ENCODE data around the gene CSTB.

The CSTB gene

GRCh38 chr21:43749651-43750262 lies 26.4 kb downstream of the CSTB start:
- DNase-seq (ENCODE audit: low spot score) = no peak

GRCh38 chr21:43748622-43749021 lies 27.5 kb downstream of the CSTB start:
- DNase-seq (ENCODE audit: low spot score) = no peak

DNA sequence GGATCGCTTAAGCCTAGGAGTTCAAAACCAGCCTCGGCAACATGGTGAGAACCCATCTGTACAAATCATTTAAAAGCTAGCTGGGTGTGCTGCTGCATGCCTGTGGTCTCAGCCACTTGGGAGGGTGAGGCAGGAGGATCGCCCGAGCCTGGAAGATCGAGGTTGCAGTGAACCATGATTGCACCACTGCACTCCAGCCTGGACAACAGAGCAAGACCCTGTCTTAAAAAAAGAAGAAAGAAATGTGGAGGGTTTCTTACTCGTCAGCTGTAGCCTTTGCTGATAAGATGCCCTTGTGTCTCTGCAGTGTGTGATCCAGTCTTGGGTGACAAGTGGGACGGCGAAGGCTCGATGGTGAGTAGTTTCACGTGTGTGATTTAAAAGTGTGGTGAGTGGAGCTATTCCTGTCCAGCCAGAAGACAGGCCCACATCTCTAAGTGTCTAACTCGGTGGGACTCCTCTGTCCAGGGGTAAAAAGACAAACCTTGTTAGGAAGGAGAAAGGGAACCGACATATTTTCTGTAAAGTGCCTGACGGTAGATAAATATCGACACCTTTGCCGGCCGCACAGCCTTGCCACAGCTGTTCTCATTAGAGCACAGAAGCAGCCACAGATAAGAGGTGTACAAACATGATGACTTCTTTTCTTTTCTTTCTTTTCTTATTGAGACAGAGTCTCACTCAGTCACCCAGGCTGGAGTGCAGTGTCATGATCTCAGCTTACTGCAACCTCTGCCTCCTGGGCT lies 30.2 kb downstream of the CSTB start:
- no peak for DNase-seq (ENCODE audit: low spot score)

DNA sequence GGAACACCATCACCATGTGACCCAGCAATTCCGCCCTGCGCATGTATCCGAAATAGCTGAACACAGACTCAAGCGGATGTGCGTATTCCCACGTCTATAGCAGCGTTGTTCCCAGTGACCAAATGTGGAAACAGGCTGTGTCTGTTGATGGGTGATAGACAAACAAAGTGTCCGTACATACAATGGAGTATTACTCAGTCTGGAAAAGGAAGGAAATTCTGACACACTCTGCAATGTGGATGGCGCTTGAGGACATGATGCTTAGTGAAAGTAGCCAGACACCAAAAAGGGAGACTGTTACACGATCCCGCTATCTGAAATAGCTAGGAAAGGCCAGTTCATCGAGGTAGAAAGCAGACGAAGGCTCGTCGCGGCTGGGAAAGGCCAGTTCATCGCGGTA lies 31.4 kb downstream of the CSTB start:
- no peak for DNase-seq (ENCODE audit: low spot score)

GRCh38 chr21:43743947-43744346 lies 32.2 kb downstream of the CSTB start:
- no peak for DNase-seq (ENCODE audit: low spot score)

- DNase-seq (ENCODE audit: low spot score) = no peak
Observed at GRCh38 chr21:43741423-43742096, 34.5 kb downstream of the CSTB start.

DNA sequence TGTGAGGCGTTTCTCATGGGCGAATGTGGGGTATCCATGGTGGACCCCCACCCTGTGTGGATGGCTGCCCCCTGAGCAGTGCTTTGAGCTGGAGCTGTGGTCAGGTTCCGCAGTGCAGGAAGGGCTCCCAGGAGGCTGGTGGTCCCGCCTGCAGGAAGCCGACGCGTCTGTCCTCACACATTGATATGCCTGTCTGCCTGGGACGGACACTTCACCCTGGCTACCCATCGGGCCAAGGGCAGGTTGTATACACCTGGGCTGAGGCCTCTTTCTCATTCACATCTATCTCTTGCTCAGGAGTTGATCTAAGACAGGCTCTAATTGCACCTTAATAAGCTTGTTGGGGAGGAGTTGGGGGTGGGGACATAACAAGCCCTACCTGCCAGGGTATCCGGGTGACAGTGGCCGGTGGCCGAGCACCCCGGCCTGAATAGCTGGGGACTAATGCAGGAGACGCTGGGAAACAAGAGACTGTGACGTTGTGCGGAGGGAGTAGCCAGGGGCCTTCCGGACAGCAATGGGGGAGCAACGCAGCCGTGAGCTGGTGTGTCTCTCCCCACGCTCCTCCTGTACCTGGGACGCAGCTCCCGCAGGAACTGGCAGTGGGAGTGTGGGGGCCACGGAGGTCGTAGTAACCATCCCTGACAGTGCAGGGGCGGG lies 35.5 kb downstream of the CSTB start:
- peak; percentile 58 for DNase-seq (ENCODE audit: low spot score)

DNA sequence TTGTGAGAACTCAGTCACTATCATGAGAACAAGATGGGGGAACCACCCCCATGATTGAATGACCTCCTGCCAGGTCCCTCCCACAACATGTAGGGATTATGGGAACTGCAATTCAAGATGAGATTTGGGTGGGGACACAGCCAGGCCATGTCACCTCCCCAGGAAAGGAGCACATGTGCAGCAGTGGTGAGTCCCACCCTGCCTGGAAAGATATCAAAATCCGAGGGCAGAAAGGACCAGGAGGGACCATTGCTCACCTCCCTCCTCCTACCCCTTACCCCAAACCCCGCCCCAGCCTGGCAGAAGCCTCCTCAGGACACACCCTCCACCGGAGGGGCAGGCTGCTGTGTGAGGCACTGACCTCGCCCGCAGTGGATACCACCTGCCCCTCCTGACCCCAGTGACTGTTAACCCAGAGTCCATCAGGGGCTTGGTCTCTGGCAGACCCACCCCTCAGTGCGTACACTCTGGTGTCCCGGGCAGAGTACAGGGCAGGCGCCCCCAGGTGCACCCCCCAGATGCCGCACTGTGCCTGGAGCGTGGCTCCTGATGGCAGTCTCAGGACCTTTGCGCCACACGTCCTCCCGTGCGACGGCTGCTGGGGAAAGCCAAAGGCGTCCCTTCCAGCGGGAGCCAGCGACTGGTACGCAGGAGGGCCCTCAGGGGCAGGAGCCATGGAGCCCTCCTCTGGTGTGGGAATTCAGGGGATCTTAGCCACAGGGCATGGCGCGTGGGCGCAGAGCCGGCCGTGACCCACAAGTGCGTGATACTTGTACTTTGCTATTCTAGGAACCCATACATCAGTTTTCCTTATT lies 36.3 kb downstream of the CSTB start:
- DNase-seq (ENCODE audit: low spot score) = no peak

DNA sequence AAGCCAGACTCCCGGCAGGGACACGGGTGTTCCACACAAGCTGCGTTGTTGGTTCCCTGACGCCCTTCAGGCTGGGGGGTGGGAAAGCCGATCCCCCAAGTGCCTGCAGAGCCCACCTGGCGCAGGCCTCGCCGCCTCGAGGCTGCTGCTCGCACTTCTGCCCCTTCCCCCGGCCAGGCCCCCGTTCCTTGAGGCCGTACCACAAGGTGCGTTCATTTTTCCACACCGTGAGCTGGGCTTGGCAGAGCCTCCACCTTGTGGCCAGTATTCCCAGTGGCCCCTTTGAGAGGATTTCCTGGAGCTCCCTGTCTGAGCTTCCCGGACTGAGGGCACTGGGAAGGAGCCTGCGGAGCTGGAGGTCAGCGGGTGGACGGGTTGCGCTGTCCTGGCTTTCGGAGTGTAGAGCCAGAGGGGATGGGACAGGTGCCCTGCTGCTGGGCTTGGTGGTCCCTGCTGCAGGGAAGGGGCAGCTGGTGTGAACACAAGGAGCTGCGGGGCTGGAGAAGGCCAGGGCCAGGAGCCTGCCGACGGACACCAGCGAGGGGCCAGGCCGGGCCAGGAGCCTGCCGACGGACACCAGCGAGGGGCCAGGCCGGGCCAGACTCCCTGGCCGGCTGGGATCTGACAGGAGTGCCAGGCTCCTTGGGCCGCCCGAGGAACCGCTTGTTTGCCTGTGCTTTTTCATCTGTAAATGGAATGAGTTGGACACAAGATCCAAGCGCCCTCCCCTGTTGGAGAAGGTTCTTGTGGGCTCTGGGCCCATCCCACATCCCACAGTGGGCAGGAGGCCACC lies 38.8 kb downstream of the CSTB start:
- DNase-seq (ENCODE audit: low spot score) = no peak

GRCh38 chr21:43736224-43736883 lies 39.8 kb downstream of the CSTB start:
- no peak for DNase-seq (ENCODE audit: low spot score)

DNA sequence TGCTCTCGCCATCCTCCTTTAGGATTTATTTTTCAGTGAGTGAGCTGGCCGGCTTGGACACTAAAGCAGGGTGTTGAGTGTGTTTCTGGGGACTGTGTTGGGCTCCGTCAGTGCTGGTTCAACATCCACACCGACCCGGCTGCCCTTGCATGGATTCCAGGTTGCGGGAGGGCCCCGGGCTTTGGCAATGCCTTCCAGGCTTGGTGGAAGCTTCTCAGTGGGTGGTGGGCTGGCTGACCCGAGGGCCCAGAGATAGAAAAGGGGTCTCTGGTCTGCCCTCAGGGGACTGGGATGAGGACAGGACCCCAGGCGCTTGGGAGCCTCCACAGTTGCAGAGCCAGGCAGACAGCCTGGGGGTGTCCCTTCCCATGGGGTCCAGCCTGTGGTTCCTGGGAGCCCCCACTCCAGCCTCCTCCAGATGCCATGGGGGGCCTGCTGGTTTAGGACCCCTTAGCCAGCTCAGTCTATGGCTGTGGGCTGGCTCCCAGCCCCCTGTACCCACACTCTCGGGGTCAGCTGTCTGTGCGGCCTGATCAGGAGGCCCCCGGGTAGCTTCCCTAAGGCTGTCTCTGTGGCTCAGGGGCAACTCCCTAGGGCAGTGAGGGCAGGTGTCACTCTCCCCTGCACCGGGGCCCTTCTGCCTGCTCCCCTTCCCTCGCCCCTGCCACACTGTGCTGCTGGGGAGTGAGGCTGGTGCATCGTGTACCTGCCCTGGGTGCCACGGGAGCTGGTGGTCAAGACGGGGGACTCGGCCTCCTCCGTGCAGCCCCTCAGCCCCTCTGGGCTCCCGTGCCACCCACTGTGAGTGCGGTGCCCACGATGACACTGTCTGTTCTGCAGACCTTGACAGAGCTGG lies 40.6 kb downstream of the CSTB start:
- DNase-seq (ENCODE audit: low spot score) = no peak

DNA sequence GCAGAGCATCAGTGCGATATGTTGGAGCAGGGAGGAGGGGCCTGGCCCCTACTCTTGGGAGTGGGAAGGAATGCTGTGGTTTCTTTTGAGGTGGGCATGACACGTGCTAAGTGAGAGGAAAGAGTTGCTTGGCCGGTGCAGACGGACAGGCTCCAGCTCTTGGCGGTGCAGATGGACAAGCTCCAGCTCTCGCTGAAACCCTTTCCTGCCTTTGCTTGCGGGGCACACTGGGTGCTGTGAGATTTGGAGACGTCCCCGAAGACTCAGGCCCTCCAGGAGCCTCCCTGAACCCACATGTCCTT lies 41.2 kb downstream of the CSTB start:
- DNase-seq (ENCODE audit: low spot score) = no peak

- no peak for DNase-seq (ENCODE audit: low spot score)
Observed at GRCh38 chr21:43734131-43734927, 41.8 kb downstream of the CSTB start.

DNA sequence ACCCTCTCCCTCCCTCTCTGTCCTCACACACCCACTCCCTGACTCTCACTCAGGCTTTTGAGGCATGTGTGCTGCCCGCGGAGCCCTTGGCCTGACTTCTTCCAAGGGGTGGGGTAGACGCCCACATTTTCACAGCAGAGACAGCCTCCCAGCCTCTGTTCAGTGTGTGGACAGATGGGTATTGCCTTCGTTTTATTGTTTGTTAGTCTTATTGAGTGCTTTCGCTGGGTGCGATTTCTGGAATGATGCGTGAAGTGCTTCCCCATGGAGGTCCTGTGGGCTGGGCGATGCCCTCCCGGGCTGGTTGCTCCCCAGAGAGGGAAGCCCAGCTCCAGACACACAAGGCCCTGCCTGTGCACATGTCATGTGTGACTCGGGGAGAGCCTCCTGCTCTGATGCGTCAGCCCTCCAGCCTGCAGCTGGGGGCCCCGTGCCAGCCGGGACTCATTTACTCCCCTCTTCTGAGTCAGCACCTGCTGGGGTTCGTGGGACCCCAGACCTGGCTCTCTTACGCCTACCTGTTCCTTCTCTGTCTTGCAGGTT lies 42.5 kb downstream of the CSTB start:
- no peak for DNase-seq (ENCODE audit: low spot score)

DNA sequence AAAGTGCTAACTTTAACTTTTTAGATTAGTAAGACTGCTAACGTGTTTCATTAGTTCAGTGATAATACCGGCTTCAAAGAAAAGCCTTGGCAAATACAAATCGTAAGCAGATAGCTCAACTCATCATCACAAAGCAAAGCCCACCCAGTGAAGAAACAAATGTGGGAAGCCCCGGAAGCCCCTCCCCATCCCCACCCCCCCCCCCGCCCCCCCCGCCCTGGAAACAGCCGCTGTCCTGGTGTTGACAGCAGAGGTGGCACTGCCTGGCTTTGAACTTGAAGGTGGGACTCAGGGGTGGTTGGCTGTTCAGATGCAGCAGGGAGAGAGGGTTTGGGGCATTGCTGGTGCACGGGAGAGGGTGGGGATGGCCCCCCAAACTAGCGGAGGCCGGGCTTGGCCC lies 43.0 kb downstream of the CSTB start:
- DNase-seq (ENCODE audit: low spot score) = no peak

GRCh38 chr21:43731891-43732711 lies 44.0 kb downstream of the CSTB start:
- no peak for DNase-seq (ENCODE audit: low spot score)

DNA sequence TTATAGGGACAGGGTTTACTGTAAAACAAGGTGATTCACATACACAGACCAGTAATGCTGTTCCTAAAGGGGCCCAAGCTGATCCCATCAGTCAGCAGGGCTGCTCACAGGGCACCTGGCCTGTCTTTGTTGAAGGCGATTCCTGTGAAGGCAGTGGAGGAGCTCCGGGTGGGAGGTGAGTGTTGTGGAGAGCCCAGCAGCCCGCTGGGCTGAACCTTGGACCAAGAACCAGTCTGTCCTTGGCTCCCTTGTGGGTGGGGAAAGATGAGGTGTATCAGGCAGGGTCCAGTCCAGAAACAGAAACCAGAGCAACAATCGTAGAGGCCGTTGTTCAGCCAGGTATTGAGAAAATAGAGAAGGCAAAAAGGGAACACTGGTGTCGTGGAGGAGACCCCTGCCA lies 44.6 kb downstream of the CSTB start:
- DNase-seq (ENCODE audit: low spot score) = no peak

Data from hepatic stellate cell (primary cell).